Upper lobe of right lung (tissue), 1 donor: Measurements from ENCODE around the gene LHX4. TPM values are rescaled to one million over a fixed set of nuclear protein-coding genes. Genes with fewer than 3 reads are reported as not detected.

ENCODE experiments used
- ATAC-seq: fragments of 200-7000 bp; cut with Tn5 transposase; one replicate; pipeline ENCODE4 v1.9.1; 2020; ENCODE audit warnings: mild to moderate bottlenecking, moderate library complexity
- DNase-seq: peaks from one replicate; pipeline ENCODE4 v3.0.0-alpha.2; 2020
- H3K27ac ChIP-seq: fragments of 200-600 bp; one replicate; pipeline ENCODE4 v1.8.0; 2022
- H3K27me3 ChIP-seq: fragments of 200-600 bp; one replicate; pipeline ENCODE4 v1.8.0; 2022; ENCODE audit warnings: mild to moderate bottlenecking
- H3K36me3 ChIP-seq: fragments of 200-600 bp; one replicate; pipeline ENCODE4 v1.8.0; 2022
- H3K4me1 ChIP-seq: fragments of 200-600 bp; one replicate; pipeline ENCODE4 v1.8.0; 2022
- H3K4me3 ChIP-seq: fragments of 200-600 bp; one replicate; pipeline ENCODE4 v1.8.0; 2022; ENCODE audit warnings: mild to moderate bottlenecking
- H3K9me3 ChIP-seq: fragments of 200-600 bp; one replicate; pipeline ENCODE4 v1.8.0; 2022
- intact Hi-C: fragments of 100-400 bp; cut with DNase I; formaldehyde crosslinking; loops from one replicate; pipeline ENCODE4 v1.11.0; 2022
- total RNA-seq: library from RNA; stranded (reverse); fragmentation: NEBNext Ultra II Directional; extraction: Animal tissue kit (Norgen Biotek cat#: 25700); gene quantifications from one replicate; pipeline ENCODE4 v1.2.1, GENCODE V29; 2021
- TF ChIP-seq, protein P1 (sequence below): fragments of 200-600 bp; IDR thresholded peaks from one replicate; pipeline ENCODE4 v1.8.0; 2022; ENCODE audit warnings: antibody characterized with exemption
- donor health status: DM: no; HTN: yes; CAD: no; lungs with severe emphysema.

Gene LHX4
- total RNA-seq, 1 donor from 2014 or later, result not detected

DNA sequence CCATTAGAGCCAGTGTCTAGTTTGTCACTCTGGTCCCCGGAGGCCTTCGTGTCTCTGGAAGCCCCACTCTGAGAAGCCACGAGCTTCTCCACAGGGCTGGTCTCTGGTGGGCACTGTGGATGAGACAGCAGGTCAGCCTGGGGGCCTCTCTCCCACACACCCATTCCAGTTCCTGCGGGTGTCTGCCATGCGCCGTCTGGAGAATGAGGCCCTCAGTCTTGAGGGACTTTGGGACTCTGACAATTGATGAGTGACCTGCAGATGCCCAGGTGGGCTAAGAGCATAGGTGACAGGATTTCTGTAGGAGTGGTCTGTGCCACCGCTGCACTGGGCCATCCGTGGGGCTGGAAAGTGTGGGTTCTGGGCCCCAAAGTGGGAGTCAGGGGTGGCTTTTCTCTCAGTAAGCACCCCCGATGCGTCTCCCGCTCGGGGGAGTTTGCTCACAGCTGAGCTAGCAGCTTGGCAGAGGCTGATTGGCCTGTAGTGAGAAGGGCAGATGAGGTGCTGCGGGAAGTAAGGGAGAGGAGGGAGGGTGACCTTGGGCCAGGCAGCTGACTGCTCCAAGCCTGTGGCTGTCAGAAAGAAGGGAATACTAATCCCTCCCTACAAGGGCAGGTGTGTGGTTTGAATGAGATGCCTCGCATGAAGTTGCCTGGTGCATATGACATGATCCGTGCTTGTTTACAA, 26.4 kb downstream of the LHX4 start:
- Histone ChIP-seq H3K4me1 (no peaks in the 10 kb centered on the region), H3K27me3 (peaks cover 57% of the 10 kb centered on the region), H3K27ac (no peak overlapping the region), H3K9me3 (no peaks in the 10 kb centered on the region), H3K36me3 (no peaks in the 10 kb centered on the region), H3K4me3 (no peak overlapping the region)
- ATAC-seq (no peak), DNase-seq (no peak)
- TF ChIP-seq, protein P1, sequence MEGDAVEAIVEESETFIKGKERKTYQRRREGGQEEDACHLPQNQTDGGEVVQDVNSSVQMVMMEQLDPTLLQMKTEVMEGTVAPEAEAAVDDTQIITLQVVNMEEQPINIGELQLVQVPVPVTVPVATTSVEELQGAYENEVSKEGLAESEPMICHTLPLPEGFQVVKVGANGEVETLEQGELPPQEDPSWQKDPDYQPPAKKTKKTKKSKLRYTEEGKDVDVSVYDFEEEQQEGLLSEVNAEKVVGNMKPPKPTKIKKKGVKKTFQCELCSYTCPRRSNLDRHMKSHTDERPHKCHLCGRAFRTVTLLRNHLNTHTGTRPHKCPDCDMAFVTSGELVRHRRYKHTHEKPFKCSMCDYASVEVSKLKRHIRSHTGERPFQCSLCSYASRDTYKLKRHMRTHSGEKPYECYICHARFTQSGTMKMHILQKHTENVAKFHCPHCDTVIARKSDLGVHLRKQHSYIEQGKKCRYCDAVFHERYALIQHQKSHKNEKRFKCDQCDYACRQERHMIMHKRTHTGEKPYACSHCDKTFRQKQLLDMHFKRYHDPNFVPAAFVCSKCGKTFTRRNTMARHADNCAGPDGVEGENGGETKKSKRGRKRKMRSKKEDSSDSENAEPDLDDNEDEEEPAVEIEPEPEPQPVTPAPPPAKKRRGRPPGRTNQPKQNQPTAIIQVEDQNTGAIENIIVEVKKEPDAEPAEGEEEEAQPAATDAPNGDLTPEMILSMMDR, result no peak
- intact Hi-C loops, result loop anchor here (10.0 kb wide), 1 partner anchor 208 kb away; no protein-coding TSS in a partner anchor

DNA sequence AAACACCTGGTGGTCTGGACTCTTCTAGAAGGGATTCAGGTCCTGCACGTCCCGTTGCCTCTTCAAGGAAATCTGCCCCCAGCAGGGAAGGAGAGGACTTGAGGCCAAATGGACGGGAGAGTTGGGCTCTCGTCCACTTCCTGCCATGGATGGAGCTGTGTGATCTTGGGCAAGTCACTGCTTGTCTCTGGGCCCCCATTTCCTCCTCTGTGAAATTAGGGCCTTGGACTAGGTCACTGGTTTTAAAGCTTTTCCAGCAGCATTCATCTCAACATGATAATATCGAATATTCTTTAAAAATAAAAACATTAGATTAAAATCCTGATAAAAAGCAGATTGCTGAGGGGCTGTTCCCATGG, 26.9 kb downstream of the LHX4 start:
- ATAC-seq (no peak), DNase-seq (no peak)
- Histone ChIP-seq H3K27me3 (peaks cover 57% of the 10 kb centered on the region), H3K4me3 (no peak overlapping the region), H3K27ac (no peak overlapping the region), H3K4me1 (no peaks in the 10 kb centered on the region), H3K9me3 (no peaks in the 10 kb centered on the region), H3K36me3 (no peaks in the 10 kb centered on the region)
- intact Hi-C loops, result loop anchor here (10.0 kb wide), 1 partner anchor 208 kb away; no protein-coding TSS in a partner anchor
- TF ChIP-seq, protein P1, result no peak

DNA sequence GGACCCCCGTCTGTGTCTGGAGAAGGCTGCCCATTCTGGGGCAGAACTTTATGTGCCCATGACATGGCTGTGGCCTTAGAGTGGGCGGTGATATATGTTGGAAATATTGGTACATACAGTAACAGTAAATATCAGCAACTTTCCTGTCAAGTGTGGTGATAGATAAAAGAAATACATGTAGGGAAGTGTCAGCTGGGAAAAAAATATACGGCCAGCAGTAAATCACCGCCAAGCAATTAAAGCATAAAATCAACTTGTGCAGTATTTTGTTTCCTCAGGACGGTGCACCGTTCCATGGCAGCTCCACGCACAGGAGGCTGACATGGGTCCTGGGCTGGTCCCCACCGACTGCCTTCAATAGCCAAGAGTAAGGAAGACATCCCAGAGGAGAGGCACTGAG, 27.4 kb downstream of the LHX4 start:
- intact Hi-C loops, result loop anchor here (10.0 kb wide), 1 partner anchor 207 kb away; no protein-coding TSS in a partner anchor
- Histone ChIP-seq H3K9me3 (no peaks in the 10 kb centered on the region), H3K27me3 (peaks cover 58% of the 10 kb centered on the region), H3K27ac (no peak overlapping the region), H3K36me3 (no peaks in the 10 kb centered on the region), H3K4me3 (no peak overlapping the region), H3K4me1 (no peaks in the 10 kb centered on the region)
- no peak for DNase-seq
- TF ChIP-seq, protein P1, result no peak
- ATAC-seq, result no peak

DNA sequence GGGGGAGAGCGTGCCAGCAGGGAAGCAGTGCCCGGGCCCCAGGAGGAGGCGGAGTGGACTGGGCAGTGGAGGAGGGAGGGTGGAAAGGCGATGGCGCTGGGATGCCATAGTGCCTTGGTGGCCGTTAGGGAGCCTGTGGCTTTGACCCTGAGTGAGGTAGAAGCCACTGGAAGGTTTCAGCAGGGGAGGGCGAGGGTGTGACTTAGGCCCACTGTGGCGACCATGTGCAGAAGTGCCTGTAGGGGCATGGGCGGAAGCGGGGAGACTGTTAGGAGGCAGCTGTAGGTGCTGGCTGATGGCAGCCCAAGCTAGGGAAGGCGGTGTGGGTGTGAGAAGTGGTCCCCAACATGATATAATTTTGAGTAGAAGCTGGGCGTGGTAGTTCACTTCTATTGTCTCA, 28.2 kb downstream of the LHX4 start:
- intact Hi-C loops, result loop anchor here (10.0 kb wide), 1 partner anchor 207 kb away; no protein-coding TSS in a partner anchor
- H3K27me3 ChIP-seq, result peaks cover 62% of the 10 kb centered on the region
- TF ChIP-seq, protein P1, result no peak
- H3K4me1 ChIP-seq, result no peaks in the 10 kb centered on the region
- no peak overlapping the region for H3K4me3 ChIP-seq
- ATAC-seq, result no peak
- no peaks in the 10 kb centered on the region for H3K9me3 ChIP-seq
- no peaks in the 10 kb centered on the region for H3K36me3 ChIP-seq
- no peak overlapping the region for H3K27ac ChIP-seq
- DNase-seq, result no peak

DNA sequence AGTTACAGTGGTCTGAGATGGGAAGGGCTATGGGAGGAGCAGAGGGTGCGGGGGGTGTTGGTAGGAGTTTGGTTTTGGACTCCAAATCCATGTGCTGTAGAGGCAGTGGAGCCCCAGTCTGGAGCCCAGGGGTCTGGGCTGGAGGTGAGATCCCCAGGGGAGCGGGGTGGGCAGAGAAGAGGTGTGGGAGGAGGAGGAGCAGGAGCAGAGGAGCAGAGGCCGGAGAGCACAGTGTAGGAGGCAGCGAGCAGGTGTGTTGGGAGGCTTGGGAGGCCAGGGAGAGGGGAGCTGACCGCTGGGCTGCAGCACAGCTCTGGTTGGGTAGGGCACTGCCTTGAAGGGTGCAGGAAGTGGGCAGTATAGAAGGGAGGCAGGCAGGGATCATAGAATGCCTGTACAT, 28.9 kb downstream of the LHX4 start:
- Histone ChIP-seq H3K9me3 (no peaks in the 10 kb centered on the region), H3K4me1 (no peaks in the 10 kb centered on the region), H3K4me3 (no peak overlapping the region), H3K27ac (no peak overlapping the region), H3K36me3 (no peaks in the 10 kb centered on the region), H3K27me3 (peaks cover 57% of the 10 kb centered on the region)
- ATAC-seq (no peak), DNase-seq (no peak)
- TF ChIP-seq, protein P1, result no peak
- intact Hi-C loops, result loop anchor here (10.0 kb wide), 1 partner anchor 206 kb away; no protein-coding TSS in a partner anchor
